Measurements from ENCODE around the gene CEACAM19.
"Not testable (repeated sequence)": the region's sequence is repeated elsewhere in the genome, so short reads cannot be mapped to it uniquely, and the experiment has no call there.

CEACAM19 gene

GRCh38 chr19:44677019-44677811 lies 5.9 kb downstream of the CEACAM19 start:
- DNase-seq, result no peak

DNA sequence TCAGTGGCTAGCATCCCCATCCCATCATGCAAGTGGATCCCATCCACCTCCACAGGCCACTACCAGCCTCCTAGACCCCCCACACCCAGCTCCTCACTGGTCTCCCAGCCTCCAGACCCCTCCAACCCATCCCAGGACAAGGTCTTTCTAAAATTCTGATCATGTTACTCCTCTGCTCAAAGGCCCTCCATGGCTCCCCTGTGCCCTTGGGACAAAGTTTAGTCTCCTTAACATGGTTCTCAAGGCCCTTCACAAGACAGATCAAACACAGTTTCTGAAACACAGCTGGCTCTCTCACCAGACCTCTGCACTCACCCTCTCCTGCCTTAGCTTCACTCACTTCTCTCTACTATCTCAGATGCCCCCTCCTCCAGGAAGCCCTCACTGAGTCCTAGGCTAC lies 9.3 kb downstream of the CEACAM19 start:
- DNase-seq, result no peak

GRCh38 chr19:44681992-44682790 lies 10.9 kb downstream of the CEACAM19 start:
- no peak for DNase-seq

GRCh38 chr19:44682807-44683206 lies 11.5 kb downstream of the CEACAM19 start:
- DNase-seq, result no peak

- DNase-seq, result no peak
Measured at GRCh38 chr19:44683434-44684210, 12.3 kb downstream of the CEACAM19 start.

DNA sequence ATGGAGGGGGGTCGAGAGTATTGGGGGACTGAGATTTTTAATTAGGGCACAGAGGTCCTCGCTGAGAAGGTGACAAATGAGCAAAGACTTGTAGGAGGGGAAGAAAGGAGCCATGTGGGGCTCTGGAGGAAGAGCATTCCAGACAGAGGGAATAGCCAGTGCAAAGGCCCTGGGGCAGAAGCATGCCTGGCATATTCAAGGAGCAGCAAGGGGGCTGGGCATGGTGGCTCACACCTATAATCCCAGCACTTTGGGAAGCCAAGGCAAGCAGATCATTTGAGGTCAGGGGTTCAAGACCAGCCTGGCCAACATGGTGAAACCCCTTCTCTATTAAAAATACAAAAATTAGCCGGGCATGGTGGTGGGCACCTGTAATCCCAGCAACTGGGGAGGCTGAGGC lies 13.1 kb downstream of the CEACAM19 start:
- not testable (repeated sequence) for DNase-seq

GRCh38 chr19:44684892-44685863 lies 13.9 kb downstream of the CEACAM19 start:
- DNase-seq, result no peak

DNA sequence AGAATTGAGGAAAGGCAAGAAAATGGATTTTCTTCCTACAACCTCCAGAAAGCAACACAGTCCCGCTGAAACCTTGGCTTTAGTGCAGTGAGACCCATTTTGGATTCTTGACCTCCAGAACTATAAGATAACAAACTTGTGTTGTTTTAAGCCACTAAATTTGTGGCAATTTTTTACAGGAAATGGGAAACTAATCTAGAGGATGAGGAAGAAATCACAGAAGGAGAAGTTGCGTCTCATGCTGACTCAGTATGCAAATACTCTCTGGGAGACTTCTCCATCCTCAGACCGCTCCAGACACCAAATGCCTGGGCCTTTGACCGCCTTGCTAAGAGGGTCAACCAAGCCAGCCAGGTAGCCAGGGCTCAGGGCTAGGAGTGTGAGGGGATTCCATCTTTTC lies 14.6 kb downstream of the CEACAM19 start:
- no peak for DNase-seq

DNA sequence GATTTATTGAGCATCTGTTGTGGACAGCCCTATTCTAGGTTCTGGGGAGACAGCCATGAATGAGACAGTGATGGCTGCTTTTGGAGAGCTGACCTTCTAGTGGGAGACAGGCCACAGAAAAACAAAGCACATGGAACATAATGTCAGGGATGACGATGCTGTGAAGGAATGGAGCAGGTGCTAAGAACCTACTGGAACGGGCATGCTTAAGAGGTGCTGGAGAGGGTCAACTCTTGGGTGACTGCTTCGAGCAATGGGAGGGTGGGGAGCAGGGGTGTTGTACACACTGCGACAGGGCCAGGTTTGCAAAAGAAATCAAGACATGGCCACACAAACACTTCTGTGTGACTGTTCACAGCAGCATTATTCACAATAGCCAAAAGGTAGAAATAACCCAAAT lies 15.6 kb downstream of the CEACAM19 start:
- no peak for DNase-seq

- DNase-seq, result no peak
Measured at GRCh38 chr19:44687888-44688287, 16.6 kb downstream of the CEACAM19 start.

- DNase-seq, result peak; percentile 36
Measured at GRCh38 chr19:44689290-44690130, 18.2 kb downstream of the CEACAM19 start.

DNA sequence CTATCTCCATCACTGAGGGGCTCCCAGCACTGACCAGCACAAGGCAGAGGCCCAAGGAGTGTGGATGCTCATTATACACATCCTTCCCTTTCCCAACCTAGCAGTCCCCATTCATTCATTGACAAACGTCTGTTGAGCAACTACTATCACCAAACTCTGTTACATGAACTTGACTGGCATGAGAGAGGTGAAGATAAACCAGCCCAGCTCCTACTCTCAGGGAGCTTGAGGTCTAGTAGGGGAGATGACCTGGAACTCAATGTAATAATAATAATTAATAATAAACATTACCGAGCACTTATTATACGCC lies 18.8 kb downstream of the CEACAM19 start:
- DNase-seq, result no peak

- DNase-seq, result no peak
Measured at GRCh38 chr19:44692379-44692721, 21.1 kb downstream of the CEACAM19 start.

DNA sequence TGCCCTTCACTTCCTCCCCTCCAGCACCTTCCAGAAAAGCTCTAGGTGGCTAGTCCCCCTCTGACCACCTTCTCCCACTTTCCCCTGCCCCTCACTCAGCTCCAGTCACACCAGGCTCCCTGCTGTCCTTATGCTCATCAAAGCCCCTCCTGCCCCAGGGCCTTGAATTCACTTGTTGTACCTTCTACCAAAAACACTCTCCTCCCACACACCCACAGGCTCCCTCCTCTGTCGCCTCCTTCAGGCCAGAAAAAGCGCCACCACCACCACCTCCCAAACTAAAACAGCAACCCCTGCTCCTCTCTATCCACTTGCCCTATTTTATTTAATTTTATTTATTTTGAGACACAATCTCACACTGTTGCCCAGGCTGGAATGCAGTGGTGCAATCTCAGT lies 22.9 kb downstream of the CEACAM19 start:
- DNase-seq, result no peak

DNA sequence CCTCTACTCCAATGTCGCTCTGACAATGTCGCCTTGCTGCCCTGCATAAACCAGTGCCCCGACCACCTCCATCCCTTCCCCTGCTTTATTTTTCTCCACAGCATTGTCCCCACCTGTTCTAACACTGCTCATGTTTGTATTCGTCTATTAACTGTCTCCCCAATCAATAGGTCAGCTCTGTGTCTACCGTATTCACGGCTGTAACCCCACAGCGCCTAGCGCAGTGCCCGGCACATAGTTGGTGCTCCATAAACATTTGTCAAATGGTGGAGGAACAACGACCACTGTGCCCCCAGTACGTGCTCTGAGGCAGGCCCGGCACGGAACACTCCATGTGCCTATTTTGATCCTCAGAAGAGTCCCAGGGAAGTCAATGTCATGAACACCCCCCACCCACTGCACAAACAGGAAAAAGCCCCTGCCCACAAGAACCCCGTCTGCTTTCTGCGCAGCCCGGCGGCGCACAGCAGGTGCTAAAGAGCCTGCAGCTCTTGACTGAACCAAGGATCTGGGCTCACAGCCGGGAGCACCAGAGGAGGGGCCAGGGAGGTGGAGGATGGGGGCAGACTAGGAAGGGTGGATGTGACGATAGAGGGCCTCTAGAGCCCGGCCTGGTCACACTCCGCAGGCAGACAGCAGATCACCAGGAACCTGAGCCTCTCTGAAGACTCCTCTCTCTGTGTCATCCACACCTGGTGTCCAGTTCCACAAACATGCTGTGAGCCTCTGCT lies 25.8 kb downstream of the CEACAM19 start:
- DNase-seq, result no peak

- DNase-seq, result no peak
Measured at GRCh38 chr19:44697670-44698034, 26.4 kb downstream of the CEACAM19 start.

DNA sequence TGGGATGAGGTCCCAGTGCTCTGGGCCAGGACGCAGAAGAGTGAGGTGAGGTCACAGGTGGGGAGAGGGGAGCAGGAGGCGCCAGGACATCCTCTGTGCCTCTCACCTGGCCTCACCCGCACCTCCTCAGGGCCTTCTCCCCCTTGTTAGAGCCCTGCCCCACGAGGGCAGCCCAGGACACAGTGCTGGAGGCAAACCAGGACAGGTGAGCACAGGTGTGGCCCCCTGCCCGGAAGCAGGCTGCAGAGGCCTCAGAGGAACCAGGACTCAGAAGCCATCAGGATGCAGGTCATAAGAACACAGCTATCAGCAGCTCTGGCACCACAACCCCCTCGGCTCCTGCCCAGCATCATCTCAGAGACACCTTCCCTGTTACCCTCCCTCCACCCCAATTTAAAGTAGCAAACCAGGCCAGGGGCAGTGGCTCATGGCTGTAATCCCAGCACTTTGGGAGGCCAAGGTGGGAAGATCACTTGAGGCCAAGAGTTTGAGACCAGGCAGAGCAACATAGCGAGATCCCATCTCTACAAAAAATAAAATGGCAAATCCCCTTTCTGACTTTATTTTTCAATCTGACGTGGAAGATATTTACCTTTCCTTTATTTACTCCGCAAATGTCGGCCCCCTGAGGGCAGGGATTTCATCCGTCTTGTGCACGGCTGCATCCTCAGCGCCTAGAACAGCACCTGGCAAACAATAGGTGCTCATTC lies 27.4 kb downstream of the CEACAM19 start, which contains the start of gene CEACAM16:
Gene CEACAM16, plus strand, starts transcription at position 660 of the 710 bp plus-strand sequence. CDS start 2,306 bp downstream, outside the sequence.
- no peak for DNase-seq

GRCh38 chr19:44700547-44700946 lies 29.3 kb downstream of the CEACAM19 start:
- DNase-seq, result no peak

- DNase-seq, result no peak
Measured at GRCh38 chr19:44701228-44701627, 29.9 kb downstream of the CEACAM19 start.

- no peak for DNase-seq
Measured at GRCh38 chr19:44702551-44703176, 31.4 kb downstream of the CEACAM19 start.
